GM18870 (cell line): ENCODE results near the gene RHOT2.

Experiments used
- ATAC-seq: cut with Tn5 transposase; IDR thresholded peaks from one replicate; pipeline ENCODE4 v1.9.1; 2021; ENCODE audit warnings: moderate library complexity; ENCODE audit not compliant: unreplicated experiment

RHOT2 gene

DNA sequence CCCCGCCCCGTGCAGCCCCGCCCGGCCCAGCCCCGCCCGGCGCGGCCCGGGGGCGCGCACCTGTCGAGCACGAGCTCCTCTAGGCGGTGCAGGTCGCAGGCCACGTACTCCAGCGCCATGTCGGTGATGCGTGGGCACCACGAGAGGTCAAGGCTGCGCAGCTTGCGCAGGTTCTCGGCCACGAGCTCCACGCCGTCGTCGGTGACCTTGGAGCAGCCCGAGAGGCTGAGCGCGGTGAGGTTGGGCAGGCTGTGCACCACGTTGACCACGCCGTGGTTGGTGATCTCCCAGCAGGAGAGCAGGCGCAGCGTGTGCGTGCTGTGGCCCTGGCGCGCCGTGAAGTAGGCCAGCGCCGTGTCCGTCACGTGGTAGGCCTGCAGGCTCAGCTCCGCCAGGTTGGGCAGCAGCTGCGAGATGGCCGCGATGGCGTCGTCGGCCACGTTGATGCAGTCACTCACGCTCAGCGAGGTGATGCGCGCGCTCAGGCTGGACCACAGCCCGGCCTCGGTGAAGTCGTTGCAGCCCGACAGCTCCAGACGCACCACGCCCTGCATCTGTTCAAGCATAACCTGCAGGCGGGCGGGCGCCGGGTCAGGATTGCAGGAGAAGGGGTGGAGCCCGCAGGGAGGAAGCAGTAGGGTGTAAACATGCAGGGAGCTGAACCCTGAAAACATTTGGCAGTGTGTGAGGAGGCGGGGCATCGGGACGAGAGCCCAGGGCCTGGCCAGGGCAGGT lies 27.6 kb downstream of the RHOT2 start:
- no peak for ATAC-seq

DNA sequence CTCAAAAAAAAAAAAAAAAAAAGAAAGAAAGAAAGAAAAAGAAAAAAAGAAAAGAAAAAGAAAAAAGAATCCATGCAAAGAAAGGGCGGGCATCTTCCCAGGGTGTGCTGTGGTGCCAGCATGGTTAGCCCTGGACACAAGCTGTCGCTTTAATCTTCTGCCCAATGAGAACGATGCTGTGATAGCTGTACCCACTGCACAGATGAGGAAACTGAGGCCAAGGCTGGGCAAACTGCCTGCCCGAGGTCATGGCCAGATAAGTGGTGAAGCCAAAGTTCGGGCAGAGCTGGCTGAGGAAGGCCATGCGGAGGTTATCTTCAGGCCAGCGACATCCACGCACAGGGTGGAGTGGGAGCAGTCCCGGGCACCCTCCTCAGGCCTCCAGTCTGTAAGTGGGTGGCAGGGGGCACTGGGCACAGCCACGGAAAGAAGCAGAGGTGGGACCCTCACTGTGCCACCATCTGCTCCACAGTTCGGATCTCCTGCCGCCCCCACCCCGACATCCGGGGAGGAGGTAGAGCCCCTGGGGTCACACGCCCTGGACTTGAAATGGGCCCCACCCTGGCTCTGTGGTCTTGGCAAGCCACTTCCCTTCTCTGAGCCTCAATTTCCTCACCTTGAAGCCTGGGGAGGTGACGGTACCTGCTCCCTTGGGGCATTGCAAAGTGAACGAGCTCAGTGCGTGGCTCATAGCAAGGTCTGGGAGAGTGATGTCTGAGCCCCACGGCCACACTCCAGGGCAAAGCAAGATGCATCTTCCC lies 31.2 kb downstream of the RHOT2 start:
- no peak for ATAC-seq

DNA sequence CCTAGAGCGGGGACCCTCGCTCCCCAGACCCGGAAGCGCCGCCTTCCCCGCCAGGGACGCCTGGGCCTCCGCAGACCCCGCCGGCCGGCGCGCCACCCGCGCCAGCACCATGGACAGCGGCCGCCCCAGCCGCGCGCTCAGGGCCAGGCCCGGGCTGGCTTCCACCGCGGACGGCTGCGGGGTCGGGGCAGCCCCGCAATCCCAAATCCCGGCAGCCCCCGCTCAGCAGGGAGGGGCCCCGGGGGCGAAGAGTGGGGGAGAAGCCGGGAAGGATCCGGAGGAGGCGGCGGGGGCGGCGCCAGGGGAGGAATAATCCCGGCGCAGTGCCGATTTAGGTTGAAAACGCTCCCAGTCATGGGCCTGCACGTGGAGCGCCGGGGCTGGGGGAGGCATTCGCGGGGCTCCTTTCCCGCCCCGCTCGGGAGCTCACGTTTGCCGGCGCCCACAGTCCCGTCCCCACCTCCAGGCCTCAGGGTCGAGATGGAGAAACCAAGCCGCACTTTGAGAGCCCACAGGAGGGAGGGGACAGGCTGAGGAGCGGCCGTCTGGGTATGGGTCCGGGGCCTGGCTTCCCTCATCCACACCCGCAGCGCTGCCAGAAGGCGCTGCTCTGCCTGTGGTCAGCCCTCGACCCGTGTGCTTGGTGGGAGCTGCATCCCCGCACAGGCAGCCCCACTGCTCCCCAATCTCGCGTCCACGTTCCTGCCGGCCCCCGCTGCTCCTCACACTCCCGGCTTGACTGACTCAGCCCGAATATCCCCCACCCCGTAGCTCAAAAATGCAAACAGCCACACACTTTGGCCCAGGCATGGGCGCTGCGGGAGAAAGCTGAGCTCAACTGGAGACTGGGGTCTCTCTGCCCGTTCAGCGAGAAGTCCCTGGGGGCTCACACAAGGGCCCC lies 33.0 kb downstream of the RHOT2 start:
- ATAC-seq = no peak

DNA sequence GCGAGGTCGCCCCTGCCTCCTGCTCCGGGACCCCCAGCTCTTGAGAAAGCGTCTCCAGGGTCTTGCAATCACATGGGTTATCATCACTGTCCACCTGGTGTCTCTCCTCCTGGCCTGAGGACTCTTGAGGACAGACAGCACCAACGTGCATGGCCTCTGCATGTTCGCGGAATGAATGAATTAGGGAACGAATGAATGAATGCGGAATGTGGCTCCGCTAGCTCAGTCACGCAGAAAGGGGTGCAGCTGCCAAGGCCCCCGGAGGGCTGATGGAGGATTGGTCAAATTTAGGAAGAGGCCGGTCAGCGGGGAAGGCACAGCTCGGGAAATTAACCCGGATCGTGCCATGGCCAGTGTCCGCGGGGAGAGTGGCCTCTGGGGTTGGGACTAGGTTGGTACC lies 34.4 kb downstream of the RHOT2 start:
- ATAC-seq = no peak

DNA sequence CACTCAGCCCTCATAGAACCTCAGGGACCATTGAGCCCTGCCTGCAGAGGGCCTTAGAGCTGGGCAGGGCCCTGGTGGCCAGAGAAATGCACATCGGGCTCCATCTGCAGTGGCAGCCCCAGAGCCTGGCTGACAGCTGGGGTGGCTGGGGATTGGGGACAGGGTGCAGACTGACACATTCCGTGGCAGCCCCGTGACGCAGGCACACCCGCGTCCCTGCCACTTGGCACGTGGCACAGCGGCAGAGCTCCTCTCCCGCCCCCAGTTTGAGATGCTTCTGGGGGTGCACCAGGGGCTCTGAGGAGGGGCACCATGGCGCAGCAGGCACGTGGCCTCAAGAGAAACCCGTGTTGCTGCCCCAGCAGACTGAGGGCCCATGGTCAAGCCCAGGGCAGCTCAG lies 35.5 kb downstream of the RHOT2 start:
- ATAC-seq = no peak

DNA sequence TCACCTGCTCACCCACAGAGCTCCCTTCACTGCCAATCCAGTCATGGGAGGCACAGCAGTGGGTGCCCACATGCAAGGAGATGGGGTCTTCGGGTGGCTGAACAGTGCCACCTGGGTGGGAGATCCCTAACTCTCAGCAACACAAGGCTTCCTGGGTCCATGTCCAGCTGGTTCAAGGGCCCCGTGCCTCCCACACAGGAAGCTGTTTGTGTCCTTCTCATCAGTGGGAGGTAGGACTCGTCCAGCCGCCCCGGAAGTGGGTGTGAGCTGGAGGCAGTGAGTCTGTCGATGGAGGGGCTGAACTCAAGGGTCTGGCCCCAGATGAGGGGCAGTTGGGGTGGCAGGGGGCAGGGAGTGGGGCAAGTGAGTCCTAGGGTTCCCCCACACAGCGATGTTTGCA lies 36.1 kb downstream of the RHOT2 start:
- no peak for ATAC-seq

DNA sequence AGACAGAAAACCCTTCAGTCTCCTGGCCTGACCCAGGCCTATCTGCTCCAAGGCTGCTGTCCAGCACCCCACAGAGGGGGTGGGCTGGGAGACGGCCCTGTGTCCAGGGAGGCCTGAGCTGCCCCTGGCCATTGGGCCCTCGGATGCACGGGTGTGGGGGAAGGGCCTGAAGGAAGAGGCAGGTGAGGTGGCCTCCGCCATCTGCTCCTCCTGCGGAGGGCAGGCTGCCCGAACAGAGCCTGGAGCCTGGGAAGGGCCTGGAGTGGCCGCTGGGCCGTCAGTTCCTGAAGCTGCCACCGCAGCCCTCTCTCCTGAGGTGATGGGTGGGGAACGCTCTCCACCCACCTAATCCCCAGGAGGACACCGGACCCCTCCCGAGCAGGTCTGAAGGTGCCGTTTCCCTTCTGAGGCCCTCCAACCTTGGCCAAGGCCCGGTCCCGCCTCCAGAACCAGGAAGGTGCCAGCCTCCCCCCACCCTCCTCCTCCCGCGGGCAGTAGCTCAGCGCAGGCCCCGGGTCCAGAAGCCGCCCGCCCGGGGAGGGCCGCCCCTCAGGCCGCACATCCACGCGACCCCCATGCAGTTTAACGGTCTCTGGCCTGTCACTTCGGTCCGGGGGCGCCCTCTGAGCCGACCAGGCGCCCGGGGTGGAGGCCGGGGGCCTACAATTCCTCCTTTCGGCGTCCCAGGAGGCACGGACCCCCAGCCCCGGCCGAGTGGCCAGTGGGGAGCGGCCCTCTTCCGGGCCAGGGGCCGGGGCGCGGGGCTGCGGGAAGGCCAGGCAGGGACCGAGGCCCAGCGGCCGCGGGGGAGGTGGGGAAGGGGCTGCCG lies 36.8 kb downstream of the RHOT2 start:
- no peak for ATAC-seq

DNA sequence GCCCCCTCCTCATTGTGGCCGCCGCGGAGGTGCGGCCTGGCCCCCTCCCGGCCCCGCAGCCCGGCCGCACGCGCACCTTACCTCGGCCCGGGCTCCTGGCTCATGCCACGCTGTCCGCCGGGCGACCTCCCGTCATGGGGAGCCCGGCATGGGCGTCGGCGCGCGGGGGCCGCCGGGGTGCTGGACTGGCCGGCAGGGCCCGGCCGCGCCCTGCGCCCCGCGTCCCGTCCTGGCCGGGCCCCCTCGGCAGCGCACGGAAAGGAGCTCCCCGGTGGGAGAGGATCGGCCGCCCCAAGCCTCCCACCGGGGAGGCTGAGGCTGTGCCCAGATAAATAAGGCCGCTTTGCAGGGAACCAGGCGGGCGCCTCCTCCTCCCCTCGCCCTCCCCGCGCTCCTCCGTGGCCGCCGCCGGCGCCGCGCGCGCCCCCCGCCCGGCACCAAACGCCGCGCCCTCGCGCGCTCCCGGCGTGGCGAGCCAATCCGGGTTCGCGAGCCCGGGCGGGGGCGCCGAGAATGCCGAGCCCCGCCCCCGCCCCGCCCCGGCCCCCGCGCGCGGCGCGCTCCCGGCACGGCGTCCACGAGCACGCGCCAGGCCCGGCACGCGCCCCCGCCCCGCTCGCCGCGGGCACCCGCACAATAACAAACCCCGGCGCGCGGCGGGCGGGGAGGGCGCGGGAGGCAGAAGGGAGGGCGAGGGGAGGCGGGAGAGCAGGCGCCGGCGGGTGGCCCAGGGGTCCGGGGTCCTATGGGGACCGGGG lies 37.7 kb downstream of the RHOT2 start, which contains the start of gene FBXL16:
TSS of gene FBXL16 (minus strand) at position 371 of the 758 bp plus-strand sequence. CDS start 8,396 bp downstream, outside the sequence.
- ATAC-seq = no peak

DNA sequence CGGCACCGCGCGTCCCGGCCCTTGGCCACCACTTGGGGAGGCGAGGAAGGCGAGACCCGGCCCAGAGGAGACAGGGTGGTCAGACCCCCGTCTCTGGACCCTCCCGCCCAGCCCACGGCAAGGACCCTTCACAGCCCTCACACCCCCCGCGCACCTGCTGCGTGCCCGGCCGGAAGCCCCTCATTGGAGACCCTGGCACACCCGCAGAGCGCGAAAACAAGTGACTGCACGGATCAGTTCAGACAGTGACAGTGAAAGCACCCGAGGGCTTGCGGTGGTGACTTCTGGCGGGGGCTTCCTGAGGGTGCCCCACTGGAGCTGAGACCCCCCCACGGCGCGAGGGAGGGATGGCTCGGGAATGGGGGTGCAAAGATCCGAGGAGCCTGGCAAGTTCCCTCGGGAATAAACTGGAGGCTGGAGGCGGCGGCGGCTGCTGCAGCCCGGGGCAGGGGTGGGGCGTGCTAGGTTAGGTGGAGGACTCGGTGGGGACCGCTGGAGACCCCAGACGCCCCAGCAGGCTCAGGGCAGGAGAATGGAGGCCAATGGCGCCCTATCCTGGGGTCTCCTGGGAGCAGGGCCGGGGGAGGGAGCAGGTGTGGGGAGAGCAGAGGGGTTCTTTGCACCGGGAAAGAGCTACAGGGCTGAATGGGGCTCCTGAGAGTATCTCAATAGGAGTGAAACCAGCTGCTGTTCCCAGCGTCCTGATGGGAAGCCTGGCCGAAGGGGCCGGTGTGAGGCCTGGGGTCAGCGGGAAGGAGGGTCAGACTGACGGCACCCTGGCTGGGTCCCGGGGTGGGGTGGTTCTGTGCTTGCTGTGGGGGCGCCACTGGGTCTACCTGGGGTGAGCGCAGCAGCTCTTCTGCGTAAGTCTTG lies 38.5 kb downstream of the RHOT2 start:
- no peak for ATAC-seq

DNA sequence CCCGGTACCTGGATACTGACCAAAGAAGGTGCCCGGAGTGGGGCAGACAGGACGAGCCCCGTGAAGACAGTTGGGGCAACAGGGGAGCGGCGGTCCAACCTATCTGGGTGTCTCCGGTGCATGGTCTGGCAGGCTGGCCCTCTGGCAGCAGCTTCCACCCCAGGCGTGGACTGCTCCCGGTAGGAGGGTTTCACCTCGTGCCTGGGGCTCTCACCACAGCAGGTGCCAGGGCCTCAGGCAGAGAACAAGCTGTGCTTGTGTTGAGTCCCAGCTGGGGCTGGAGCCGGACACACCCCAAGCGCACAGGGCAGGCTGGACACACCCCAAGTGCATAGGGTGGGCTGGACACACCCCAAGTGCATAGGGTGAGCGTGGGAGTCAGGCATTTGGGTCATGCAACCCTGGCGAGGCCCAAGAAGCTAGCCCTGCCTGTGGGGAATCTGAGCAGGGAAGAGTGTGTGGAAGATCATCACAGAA lies 39.2 kb downstream of the RHOT2 start:
- ATAC-seq = no peak

DNA sequence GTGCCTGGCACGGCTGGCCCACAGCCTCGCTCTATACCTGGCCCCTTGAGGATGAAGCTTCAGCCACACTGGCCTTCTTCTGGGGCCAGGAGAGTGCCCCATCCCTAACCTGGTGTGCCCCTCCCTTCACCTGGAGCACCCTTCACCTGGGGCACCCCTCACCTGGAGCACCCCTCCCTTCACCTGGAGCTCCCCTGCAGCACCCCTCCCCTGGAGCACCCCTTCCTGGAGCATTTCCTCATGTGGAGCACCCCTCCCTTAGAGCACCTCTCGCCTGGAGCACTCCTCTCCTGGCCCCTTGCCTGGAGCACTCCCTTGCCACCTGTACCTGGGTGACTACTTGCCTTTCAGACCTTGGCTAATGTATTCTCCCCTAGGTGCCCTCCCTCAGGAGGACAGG lies 40.1 kb downstream of the RHOT2 start:
- ATAC-seq = no peak

DNA sequence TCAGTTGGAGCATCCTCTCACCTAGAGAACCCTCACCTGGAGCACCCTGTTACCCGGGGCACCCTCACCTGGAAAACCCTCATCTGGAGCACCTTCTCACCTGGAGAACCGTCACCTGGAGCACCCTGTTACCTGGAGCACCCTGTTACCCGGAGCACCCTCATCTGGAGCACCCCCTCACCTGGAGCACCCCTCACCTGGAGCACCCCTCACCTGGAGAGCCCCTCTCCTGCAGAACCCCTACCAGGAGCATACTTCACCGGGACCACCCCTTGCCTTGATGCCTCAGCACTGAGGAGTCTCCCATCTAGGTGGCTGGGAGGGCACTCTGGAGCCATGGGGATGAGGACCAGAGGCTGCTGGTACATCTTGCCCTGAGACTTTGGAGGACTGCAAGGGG lies 41.0 kb downstream of the RHOT2 start:
- ATAC-seq = no peak

DNA sequence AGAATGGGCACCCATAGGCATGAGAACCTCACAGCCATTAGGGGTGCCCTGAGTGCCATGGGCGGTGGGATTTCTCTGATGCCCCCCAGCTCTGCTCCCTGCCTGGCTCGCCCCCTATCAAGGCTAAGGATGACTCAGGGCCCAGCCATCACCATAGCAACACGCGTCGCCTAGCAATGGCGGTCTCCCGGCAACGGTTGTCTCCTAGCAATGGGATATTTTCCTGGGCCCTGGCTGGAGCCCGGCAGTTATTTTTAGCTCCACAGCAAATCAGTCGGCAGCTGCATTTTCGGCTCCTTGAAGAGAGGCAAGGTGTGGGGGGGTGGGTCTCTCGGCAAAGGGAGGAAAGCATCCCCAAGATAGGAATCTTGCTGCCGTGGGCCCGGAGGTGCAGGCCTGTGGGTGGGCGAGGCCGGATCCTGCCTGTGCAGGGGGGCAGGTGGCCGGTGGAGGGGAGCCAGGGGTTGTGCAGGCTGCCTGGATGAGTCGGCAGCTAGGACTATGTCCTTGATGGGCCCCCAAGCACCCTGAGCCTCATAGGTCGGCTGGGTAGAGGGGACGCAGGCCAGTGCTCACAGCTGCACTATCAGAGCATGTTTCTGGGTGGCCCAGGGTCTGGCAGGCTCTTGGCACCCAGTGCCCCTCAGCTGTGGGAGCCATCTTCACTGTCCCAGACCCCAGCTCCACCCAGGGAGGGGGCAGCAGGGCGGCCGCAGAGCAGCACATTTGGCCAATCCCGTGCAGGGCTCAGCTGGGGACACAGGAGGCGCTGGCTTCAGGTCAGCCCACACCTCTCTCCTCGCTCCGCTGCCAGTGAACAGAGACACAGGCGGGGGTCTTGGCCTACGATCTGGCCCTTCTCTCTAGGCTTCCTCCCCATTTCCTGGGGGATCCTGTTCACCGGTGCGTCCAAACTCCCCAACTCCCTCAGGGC lies 41.9 kb downstream of the RHOT2 start:
- ATAC-seq = no peak

DNA sequence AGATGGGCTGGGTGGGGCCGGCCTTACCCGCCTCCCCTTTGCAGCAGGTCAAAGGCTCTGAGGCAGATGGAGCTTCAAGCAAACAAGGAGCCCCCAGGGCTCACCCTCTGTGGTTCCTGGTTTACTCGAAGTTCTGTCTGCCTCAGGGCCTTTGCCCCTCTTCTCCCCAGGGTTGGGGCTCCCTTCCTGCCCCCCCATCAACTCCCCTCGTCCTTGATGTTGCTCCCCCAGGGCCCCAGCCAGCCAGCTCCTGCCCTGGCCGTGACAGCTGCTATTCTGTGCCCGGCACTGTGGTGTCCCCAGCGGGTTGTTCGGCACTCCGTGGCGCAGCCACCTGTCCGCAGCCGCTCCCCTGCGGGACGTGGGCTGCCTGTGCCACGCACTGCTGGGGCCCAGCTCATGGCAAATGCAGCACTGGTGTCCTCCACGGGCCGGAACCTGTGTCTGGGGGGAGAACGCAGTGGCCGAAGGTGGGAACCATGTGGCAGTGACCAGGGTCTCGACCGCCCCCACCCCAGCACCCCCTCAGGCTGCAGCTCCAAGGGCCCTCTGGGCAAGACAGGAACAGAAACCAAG lies 42.7 kb downstream of the RHOT2 start:
- no peak for ATAC-seq

DNA sequence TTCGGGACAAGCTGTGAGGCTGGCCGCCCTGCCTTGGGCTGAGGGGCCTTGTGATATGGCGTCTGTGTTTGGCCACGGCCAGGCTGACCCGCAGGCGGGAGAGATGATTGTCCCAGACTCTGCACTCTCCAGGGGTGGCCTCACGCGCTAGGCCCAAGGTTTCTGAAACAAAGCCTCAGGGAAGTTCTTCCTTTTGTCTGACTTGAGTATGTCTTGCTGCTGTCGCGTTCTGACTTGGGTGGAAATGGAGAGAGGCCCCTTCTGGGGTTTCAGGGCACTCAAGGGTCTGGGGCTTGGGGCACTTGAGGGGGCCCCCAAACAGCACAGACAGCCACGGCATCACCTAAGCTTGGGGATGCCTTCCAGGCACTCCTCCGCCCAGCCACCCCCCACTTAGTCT lies 43.2 kb downstream of the RHOT2 start:
- no peak for ATAC-seq

DNA sequence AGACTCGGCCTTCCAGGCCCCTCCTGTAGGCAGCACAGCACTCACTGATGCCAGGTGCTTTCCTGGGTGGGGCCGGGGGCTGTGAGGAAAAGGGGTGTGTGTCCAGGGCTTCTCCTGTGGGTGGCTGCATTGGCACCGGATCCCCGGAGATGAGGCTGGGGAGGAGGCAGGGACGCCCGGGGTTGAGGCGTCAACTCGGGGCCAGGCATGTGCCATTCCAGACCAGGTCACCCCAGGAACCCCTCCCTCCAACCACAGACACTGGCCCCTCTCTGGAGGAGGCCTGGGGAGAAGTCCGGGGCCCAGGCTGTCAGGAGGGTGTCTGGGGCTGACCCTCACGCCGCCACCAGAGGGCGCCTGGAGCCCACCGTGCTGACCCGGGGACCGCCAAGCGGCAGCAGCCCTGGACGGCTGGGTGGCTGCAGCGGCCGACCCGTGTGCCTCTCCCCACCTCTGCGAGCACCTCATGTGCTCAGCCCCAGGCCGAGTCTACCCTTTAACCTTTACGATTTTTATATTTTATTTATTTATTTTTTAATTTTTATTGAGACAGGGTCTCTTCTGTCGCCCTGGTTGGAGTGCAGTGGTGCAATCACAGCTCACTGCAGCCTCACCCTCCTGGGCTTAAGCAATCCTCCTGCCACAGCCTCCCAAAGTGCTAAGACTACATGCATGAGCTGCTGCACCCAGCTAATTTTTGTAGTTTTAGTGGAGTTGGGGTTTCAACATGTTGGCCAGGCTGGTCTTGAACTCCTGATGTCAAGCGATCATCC lies 43.8 kb downstream of the RHOT2 start:
- no peak for ATAC-seq
